ENCODE measurements around the gene RARB. TPM values are rescaled to one million over a fixed set of nuclear protein-coding genes. Genes with fewer than 3 reads are reported as not detected.
A peak's percentile ranks its signal among the peaks of the same experiment; 100 is the strongest.

The RARB gene
- total and polyA plus RNA-seq, 9 of the 15 experiments (the other 6 are each of a cell fraction or from before 2014, with no cell fraction given), result 0.15 to 1.3 (median 0.27) TPM

DNA sequence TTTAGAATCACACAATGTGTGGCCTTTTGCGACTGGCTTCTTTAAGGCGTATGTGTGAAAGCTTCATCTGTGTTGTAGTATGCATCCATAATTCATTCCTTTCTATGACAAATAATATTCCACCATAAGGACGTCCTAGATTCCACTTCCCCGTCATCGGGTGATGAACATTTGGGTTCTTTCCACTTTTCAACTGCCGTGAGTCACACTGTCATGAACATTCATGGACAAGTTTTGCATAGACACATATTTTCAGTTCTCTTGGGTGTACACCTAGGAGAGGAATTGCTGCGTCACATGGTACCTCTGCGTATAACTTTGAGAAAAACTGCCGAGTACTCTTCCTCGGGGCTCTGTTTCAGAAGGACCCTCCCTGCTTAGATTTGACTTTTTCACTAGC is 139.3 kb downstream of the RARB start:
- WGBS (ENCODE audit: insufficient coverage, low coverage, missing lambda C conversion rate), result 21% methylated on average over 10 of the region's 10 CpGs
- DNase-seq (ENCODE audit: extremely low read depth in 1 of 4, low spot score in 3 of 4), result no peak
- no TSS peak for BruUV-seq (replicated peaks)
- in situ Hi-C loops (cut with MboI) (no loop called here), intact Hi-C loops (cut with micrococcal nuclease) (no loop called here)
- Histone ChIP-seq H3K4me2 (ENCODE audit: insufficient read depth, low read length) (no peak overlapping the region), H3K79me2 (ENCODE audit: control insufficient read depth, insufficient read depth, low read length) (no peaks in the 10 kb centered on the region), H3K4me3 (no peak overlapping the region), H2AFZ (ENCODE audit: low read depth, low read length) (0 out of 2 replicates have a peak overlapping the region, but pooled peaks have one; percentile 21), H3K4me1 (replicated peaks in 1 of 2; ENCODE audit: control insufficient read depth in 2 of 2, insufficient read depth in 2 of 2, low read length in 2 of 2) (no peaks in the 10 kb centered on the region), H3K27ac (ENCODE audit: extremely low read depth, low read depth, low read length) (no peak overlapping the region), H3K9me3 (replicated peaks; ENCODE audit: control insufficient read depth, insufficient read depth, low read depth, low read length) (no peaks in the 10 kb centered on the region), H3K9ac (ENCODE audit: insufficient read depth in 1 of 2, low read depth in 2 of 2, low read length in 2 of 2) (no peak overlapping the region; a peak in 1 of 4 replicates), H3K27me3 (ENCODE audit: control insufficient read depth in 2 of 2, insufficient read depth in 2 of 2, low read length in 2 of 2) (peaks cover 25 to 51% of the 10 kb centered on the region in 2 experiments), H3K9me1 (ENCODE audit: control insufficient read depth, insufficient read depth, low read length) (no peaks in the 10 kb centered on the region), H3K36me3 (ENCODE audit: control insufficient read depth, insufficient read depth, low read length) (no peaks in the 10 kb centered on the region), H4K20me1 (replicated peaks; ENCODE audit: control insufficient read depth, insufficient read depth, low read length) (no peaks in the 10 kb centered on the region)
- CTCF ChIA-PET (ENCODE audit: low intra/inter-chr PET ratio), result no interaction called here
- POLR2A ChIA-PET, result interaction anchor here (0.7 kb wide), 1 partner anchor 144 kb away, joined by 3 read pairs; no protein-coding TSS in a partner anchor
- no peak for ATAC-seq
- FAIRE-seq, result no peak
- TF ChIP-seq, protein P1, sequence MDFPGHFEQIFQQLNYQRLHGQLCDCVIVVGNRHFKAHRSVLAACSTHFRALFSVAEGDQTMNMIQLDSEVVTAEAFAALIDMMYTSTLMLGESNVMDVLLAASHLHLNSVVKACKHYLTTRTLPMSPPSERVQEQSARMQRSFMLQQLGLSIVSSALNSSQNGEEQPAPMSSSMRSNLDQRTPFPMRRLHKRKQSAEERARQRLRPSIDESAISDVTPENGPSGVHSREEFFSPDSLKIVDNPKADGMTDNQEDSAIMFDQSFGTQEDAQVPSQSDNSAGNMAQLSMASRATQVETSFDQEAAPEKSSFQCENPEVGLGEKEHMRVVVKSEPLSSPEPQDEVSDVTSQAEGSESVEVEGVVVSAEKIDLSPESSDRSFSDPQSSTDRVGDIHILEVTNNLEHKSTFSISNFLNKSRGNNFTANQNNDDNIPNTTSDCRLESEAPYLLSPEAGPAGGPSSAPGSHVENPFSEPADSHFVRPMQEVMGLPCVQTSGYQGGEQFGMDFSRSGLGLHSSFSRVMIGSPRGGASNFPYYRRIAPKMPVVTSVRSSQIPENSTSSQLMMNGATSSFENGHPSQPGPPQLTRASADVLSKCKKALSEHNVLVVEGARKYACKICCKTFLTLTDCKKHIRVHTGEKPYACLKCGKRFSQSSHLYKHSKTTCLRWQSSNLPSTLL (IDR thresholded peaks at IDR 0.05), result no peak
- TF ChIP-seq MEF2D (tag; conservative IDR thresholded peaks at IDR 0.05; ENCODE audit: low read depth) (no peak), ZNF3 (CRISPR knock-in tag; IDR thresholded peaks at IDR 0.05) (no peak), HDAC1 (IDR thresholded peaks at IDR 0.05) (no peak), ZNF785 (CRISPR knock-in tag; IDR thresholded peaks at IDR 0.05) (no peak), MTA2 (IDR thresholded peaks at IDR 0.05; ENCODE audit: low read depth) (no peak), BRF1 (IDR thresholded peaks at IDR 0.05; ENCODE audit: borderline replicate concordance, extremely low read depth, insufficient read length) (no peak), NCOA6 (IDR thresholded peaks at IDR 0.05) (no peak), MAFG (tag; conservative IDR thresholded peaks at IDR 0.05) (no peak), HOXB6 (CRISPR knock-in tag; IDR thresholded peaks at IDR 0.05; ENCODE audit: borderline replicate concordance) (no peak), ZNF239 (CRISPR knock-in tag; IDR thresholded peaks at IDR 0.05) (no peak)
- TF ChIP-seq, protein P2, sequence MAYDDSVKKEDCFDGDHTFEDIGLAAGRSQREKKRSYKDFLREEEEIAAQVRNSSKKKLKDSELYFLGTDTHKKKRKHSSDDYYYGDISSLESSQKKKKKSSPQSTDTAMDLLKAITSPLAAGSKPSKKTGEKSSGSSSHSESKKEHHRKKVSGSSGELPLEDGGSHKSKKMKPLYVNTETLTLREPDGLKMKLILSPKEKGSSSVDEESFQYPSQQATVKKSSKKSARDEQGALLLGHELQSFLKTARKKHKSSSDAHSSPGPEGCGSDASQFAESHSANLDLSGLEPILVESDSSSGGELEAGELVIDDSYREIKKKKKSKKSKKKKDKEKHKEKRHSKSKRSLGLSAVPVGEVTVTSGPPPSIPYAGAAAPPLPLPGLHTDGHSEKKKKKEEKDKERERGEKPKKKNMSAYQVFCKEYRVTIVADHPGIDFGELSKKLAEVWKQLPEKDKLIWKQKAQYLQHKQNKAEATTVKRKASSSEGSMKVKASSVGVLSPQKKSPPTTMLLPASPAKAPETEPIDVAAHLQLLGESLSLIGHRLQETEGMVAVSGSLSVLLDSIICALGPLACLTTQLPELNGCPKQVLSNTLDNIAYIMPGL (CRISPR knock-in tag; IDR thresholded peaks at IDR 0.05), result no peak
- TF ChIP-seq, protein P3, sequence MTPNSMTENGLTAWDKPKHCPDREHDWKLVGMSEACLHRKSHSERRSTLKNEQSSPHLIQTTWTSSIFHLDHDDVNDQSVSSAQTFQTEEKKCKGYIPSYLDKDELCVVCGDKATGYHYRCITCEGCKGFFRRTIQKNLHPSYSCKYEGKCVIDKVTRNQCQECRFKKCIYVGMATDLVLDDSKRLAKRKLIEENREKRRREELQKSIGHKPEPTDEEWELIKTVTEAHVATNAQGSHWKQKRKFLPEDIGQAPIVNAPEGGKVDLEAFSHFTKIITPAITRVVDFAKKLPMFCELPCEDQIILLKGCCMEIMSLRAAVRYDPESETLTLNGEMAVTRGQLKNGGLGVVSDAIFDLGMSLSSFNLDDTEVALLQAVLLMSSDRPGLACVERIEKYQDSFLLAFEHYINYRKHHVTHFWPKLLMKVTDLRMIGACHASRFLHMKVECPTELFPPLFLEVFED (CRISPR knock-in tag; conservative IDR thresholded peaks at IDR 0.05), result no peak
- TF ChIP-seq, protein P4, sequence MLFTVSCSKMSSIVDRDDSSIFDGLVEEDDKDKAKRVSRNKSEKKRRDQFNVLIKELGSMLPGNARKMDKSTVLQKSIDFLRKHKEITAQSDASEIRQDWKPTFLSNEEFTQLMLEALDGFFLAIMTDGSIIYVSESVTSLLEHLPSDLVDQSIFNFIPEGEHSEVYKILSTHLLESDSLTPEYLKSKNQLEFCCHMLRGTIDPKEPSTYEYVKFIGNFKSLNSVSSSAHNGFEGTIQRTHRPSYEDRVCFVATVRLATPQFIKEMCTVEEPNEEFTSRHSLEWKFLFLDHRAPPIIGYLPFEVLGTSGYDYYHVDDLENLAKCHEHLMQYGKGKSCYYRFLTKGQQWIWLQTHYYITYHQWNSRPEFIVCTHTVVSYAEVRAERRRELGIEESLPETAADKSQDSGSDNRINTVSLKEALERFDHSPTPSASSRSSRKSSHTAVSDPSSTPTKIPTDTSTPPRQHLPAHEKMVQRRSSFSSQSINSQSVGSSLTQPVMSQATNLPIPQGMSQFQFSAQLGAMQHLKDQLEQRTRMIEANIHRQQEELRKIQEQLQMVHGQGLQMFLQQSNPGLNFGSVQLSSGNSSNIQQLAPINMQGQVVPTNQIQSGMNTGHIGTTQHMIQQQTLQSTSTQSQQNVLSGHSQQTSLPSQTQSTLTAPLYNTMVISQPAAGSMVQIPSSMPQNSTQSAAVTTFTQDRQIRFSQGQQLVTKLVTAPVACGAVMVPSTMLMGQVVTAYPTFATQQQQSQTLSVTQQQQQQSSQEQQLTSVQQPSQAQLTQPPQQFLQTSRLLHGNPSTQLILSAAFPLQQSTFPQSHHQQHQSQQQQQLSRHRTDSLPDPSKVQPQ (CRISPR knock-in tag; IDR thresholded peaks at IDR 0.05; ENCODE audit: borderline replicate concordance), result no peak

Measured in K562 (cell line).